Measurements from ENCODE around the gene ZDHHC17.
"Not testable (repeated sequence)": the region's sequence is repeated elsewhere in the genome, so short reads cannot be mapped to it uniquely, and the experiment has no call there.

The ZDHHC17 gene, protein sequence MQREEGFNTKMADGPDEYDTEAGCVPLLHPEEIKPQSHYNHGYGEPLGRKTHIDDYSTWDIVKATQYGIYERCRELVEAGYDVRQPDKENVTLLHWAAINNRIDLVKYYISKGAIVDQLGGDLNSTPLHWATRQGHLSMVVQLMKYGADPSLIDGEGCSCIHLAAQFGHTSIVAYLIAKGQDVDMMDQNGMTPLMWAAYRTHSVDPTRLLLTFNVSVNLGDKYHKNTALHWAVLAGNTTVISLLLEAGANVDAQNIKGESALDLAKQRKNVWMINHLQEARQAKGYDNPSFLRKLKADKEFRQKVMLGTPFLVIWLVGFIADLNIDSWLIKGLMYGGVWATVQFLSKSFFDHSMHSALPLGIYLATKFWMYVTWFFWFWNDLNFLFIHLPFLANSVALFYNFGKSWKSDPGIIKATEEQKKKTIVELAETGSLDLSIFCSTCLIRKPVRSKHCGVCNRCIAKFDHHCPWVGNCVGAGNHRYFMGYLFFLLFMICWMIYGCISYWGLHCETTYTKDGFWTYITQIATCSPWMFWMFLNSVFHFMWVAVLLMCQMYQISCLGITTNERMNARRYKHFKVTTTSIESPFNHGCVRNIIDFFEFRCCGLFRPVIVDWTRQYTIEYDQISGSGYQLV

DNA sequence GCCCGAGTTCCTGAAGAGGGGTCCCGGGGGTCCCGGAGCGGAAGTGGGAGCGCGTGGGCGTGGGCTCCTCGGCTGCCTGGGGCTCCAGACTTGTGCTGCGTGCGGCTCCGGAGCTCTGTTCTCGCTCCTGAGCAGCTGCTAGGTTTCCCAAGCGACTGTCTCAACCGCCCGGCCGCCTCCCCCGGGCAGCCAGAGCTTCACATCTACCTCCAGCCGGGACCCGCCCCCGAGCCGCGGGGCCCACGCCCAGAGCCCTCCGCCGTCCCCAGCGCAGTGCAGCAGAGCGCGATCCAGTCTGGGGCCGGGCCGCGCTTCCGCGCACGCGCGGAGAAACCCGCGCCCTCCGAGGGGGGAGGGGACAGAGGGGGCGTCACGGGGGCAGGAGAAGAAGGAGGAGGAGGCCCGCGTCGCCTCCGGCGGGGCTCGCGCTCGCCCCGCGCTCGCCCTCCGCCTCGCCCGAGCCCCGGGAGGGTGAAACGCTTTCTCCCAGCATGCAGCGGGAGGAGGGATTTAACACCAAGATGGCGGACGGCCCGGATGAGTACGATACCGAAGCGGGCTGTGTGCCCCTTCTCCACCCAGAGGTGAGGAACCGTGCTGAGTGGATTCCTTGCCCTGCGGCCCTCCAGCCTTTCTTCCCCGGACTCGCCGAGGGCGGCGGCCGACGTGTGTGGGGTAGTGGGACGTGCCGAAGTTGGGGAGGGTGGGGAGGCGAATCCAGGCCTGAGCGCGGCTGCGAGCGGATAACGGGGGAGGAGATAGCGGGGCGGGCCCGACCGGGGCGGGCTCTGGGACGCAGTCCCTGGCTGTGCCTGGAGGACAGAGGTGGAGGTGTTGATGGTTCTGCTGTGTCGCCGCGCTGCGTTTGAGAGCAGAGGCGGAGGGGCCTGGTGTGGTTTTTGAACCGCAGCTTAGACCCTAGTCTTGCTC is at the start of gene ZDHHC17:
Gene ZDHHC17, plus strand, starts transcription at position 370 of the 930 bp plus-strand sequence. Its CDS starts 122 bp downstream, at position 492.
- no peak for DNase-seq

DNA sequence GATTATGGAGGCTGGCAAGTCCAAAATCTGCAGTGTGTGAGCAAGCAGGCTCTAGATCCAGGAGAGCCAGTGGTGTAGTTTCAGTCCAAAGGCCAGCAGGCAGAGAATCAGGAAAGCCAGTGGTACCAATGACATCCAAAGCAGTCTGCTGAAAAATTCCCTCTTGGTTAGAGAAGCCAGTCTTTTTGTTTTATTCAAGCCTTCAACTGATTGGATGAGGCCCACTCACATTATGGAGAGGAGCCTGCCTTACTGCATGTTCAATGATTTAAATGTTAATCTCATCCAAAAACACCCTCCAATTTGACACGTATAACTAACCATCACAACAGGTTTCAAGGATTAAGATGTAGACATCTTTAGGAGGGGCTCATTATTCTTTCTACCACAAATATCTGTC is 49.5 kb upstream of the ZDHHC17 start:
- DNase-seq = no peak

DNA sequence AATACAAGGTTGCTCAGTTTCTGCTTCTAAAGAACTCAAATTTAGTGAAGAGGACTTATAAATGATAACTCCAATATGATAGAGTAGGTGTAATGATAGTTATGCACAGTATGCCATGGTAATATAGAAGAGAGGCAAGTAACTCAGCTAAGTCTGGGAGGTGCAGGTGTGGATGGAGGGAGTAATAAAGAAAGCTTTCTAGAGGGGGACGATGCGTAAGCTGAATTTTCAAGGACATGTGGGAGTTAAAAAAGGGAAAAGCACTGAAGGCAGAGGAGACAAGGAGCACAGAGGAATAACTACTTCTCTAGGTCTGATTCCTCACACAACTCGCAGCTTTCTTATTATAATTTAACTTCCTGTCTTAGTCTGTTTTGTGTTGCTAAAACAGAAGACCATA is 49.1 kb upstream of the ZDHHC17 start:
- DNase-seq = no peak

DNA sequence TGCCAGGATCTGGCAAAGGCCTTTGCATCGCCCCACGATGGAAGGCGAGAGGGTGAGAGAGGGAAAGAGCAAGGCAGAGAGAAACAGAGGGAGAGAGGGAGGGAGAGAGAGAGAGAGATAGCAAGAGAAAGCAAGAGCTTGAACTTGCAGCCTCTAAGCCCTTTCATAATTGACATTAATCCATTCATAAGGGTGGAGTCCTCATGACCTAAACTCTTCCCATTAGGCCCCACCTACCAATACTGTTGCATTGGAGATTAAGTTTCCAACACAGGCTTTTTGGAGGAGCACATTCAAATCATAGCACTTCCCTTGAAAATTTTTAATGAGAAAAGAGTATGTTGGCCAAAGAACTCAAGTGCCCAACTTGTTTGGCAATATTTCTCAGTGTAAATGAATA is 48.6 kb upstream of the ZDHHC17 start:
- DNase-seq = no peak

DNA sequence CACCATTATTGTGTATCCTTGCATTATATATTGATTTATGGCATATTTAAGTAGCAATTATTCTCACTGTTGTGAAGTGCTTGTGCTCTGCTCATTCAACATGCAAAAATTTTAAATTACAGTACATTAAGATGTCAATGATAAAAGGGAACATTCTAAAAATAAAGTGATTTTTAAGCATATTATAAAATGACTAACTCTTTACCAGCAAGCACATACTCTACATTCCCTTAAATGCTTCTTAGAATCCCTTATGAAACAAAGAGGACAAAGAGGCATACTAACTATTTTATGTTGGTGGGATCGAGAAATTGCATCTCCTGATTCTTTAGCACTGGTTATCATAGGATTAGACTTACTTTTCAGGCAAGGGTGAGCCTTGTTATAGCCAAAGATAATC is 46.6 kb upstream of the ZDHHC17 start:
- DNase-seq = no peak

DNA sequence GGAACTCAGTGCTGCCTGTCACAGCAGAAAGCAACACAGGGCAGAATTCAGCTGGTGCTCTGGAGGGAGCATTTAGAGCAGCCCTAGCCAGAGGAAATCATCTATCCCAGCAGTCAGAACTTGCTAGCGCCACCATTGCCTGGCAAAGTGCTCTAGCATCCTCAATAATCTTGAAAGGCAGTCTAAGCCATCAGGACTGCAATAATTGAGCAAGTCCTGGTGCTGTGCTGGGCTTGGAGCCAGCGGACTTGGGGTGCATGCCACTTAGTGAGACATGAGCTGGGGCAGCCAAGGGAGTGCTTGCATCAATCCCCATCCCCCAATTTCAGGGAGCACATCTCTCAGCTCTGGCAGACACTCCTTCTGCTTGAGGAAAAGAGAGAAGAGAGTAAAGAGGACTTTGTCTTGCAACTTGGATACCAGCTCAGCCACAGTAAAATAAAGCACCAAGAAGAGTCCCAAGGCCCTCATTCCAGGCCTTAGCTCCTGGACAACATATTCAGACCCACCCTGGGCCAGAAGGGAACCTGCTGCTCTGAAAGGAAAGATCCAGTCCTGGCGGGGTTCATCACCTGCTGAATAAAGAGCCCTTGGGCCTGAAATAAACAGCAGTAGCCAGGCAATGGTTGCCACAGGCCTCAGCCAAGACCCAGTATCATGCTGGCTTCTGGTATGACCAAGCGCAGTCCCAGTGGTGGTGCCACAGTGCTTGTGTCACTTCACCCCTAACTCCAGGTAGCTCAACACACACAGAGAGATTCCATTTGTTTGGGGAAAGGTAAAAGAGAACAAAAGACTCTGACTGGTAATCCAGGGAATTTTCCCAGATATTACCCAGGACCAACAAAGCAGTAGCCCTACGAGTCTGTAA is 44.5 kb upstream of the ZDHHC17 start:
- DNase-seq = no peak

DNA sequence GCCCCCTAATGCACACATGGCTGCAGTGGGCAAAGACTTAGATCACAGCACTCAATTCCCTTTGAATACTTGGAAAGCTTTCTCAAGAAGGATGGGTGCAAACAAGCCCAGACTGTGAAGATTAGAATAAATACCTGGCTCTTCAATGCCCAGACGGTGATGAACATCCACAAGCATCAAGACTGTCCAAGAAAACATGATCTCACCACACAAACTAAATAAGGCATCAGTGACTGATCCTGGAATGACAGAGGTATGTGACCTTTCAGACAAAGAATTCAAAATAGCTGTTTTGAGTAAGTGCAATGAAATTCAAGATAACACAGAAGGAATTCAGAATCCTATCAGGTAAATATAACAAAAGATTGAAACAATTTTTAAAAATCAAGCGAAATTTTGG is 43.8 kb upstream of the ZDHHC17 start:
- no peak for DNase-seq

DNA sequence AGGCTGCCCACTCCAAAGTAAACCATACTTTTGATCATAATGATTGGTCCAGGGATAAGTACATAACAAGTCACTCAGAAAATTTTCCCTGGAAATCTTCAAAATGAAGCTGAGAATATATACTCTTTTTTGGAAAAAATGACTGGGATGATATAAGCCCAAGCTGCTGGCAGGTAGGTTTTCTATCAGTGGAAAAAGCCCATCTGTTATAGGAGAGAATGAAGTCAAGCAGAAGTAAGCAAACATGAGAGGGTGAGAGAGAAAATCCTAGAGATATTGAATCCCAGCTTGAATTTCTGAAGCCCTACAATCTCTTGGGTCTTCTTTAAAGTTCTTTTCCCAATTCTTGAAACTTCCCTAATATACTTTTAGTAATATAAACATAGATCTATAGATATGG is 37.3 kb upstream of the ZDHHC17 start:
- no peak for DNase-seq

DNA sequence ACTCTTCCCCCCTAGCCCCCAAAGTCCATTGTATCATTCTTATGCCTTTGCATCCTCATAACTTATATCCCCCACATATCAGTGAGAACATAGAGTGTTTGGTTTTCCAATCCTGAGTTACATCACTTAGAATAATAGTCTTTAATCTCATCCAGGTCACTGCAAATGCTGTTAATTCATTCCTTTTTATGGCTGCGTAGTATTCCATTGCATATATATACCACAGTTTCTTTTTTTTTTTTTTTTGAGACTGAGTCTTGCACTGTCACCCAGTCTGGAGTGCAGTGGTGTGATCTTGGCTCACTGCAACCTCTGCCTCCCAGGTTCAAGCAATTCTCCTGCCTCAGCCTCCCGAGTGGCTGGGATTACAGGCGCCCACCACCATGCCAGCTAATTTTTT is 31.7 kb upstream of the ZDHHC17 start:
- not testable (repeated sequence) for DNase-seq

DNA sequence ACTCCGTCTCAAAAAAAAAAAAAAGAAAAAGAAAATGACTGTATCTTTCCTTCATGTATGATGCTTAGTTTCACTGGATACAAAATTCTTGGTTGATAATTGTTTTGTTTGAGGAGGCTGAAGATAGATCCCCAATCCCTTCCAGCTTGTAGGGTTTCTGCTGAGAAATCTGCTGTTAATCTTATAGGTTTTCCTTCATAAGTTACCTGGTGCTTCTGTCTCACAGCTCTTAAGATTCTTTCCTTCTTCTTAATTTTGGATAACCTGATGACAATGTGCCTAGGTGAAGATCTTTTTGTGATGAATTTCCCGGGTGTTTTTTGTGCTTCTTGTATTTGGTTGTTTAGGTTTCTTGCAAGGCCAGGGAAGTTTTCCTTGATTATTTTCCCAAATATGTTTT is 26.2 kb upstream of the ZDHHC17 start:
- DNase-seq = not testable (repeated sequence)

DNA sequence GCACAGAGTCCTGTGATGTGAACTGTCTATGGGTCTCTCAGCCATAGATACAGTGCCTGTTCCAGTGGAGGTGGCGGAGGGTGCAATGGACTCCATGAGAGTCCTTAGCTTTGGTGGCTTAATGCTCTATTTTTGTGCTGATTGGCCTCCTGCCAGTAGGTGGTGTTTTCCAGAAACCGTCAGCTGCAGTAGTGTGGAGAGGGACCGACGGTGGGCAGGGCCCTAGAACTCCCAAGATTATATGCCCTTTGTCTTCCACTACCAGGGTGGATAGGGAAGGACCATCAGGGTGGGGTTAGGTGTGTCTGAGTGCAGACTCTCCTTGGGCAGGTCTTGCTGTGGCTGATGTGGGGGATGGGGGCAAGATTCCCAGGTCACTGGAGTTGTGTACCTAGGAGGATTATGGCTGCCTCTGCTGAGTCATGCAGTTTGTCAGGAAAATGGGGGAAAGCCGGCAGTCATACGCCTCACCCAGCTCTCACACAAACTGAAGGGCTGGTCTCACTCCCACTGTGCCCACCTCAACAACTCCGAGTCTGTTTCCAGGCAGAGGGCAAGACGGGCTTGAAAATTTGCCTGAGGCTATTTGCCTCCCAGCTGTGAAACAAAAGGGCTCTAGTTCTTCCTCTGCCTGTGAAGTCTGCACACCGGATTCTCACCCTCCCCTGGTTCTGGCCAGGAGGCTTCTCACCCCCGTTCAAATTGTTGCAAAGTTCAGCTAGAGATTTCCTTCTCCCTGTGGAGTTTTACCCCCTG is 24.9 kb upstream of the ZDHHC17 start:
- no peak for DNase-seq

DNA sequence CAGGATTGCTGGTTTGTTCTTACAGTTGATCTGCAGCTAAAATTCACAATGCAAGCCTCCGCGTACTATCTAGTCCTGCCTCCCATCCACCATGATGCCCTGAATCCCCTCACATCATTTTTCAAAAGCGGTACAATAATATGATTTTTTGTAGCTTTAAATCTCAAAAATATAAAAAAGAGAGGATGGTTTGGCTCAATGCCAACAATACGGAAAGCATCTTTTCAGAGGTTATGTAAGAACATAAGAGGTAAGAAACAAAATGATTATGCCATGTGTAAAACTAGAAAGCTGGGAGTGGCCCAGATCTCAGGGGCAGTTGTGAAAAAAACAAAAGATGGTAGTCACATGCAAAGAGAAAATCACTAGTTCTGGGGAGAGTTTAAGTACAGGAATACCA is 24.0 kb upstream of the ZDHHC17 start:
- DNase-seq = no peak

DNA sequence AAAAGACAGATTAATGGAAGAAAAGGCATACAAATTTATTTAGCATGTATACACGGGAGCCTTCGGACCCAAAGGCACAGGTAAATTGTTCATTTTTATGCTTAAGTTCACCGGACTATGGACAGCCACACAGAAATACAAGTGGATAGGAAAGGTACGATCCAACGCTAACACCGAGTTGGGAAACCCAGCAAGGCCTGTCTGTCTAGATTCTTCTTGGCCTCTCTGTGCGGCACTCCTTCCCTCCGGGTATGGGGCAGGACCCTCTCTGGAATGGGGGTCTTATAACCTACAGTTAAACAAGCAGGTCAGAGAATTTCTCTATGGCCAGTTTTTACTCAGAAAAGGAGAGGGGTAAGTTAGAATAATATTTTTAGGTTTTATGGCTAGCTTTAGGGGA is 23.4 kb upstream of the ZDHHC17 start:
- no peak for DNase-seq

DNA sequence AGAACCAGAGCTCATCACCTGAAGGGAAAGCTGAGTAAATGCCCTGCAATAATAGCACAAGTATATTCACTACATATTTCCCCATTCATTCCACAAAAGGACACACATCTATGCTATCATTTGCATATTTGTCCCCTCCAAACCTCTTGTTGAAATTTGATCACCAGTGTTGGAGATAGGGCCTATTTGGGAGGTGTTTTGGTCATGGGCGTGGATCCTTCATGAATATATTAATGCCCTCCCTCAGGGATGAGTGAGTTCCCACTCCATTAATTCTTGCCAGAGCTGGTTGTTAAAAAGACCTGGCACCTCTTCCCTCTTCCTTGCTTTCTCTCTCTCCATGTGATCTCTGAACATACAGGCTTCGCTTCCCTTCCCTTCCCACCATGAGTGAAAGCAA is 18.6 kb upstream of the ZDHHC17 start:
- DNase-seq = no peak

DNA sequence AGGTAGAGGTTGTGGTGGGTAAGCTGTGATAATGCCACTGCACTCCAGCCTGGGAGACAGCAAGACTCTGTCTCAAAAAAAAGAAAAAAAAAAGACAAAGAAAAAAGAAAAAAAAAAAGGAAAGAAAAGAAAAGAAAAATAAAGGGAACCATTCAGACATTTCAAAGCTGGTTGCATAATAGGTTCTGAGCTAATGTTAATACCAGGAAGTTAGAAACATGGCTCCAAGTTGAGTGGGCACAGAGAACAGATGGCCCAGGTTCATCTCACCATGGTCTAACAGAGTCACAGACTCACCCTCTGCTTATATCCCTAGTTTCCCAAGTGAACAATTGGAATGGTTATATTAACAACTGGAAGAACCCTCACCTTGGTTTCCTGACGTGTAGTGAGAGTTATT is 17.4 kb upstream of the ZDHHC17 start:
- no peak for DNase-seq

DNA sequence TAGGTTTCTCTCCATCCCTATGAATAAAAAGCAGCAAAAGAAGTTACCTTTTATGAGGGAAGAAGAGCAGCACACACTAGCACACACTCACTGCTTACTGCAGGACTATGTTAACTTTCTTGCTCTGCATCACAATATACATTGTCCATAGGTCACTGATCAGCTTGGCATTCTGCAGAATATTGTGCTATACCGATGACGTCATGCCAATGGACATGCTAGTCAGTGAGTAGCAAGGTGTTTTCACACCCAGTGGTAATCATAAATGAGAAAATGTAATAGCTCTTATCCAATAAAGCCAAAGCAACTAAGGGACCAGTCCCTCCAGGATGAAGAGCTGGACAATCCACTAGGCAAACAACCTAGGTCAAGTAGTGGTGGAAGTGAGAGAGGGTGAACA is 16.7 kb upstream of the ZDHHC17 start:
- no peak for DNase-seq

DNA sequence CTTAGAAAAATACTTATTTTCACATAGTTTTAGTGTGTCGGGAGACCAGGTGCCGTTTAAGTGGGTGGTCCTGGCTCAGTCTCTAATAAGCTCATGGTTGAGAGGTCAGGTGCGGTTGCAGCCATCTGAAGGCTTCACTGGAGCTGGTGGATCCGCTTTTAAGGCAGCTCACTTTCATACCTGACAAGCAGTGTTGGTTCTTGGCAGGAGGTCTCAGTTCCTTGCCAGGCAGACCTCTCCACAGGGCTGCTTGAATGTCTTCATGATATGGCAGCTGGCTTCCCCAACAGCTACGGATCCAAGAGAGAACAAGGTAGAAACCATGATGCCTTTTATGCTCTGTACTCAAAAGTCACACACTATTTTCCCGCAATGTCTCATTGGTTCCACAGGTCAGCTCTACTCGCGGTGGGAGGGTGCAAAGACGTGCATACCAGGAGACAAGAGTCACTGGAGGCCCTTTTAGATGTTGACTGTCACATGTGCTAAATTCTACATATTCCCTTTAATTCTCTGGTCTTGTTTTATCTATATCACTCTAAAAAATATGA is 8.0 kb upstream of the ZDHHC17 start:
- no peak for DNase-seq

DNA sequence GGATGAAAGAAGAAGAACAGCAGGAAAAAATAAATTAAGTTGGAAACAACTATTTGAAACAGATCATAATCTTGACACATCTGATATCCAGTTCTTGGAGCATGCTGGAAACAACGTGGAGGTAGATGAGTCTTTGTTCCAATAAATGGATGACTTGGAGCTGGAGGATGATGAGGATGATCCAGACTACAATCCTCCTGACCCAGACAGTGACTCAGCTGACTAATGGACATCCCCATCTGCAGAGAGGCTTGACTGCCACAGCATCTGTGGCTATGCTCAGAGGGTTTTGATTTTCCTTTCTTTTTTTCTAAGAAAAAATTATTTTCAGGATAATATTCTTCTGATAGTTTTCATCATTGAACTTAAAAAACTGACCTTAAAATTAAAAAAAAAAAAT is 6.2 kb upstream of the ZDHHC17 start:
- DNase-seq = no peak

DNA sequence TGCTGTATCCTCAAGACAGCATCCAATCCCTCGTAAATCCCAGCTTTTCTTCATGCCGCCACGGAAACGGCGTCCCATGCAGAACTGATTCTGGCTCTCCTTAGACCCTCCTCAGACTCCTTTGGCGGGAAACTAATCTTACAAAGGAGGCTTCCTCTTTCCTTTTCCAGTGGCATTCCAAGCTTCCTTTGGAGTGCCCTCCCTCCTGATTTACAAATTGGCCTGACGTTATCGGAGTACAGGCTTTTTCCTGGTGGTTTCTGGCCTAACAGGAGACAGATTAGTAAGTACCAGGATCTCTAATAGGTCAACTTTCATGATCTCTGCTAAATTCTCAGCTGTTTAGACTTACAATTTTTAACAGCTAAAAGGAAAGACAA is 1.3 kb upstream of the ZDHHC17 start:
- no peak for DNase-seq

DNA sequence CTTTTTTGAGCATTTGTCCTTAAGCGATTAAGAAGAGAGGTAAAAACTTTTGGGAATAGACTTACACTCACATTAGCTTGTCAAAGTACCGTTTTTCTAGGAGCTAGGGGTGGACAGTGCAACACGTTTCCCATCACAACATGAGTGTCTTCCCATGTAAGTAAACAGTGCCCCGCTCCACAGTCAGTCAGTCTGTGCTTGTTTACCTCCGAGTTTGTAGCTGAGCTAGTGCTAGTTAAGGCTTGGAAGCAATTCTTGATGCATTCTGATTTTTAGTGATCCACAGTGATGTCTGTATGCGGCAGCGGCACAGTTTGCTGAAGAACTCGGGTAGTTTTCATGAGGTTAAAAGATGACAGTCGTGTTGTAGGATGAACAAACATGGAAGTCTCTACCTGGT is 941 bp downstream of the ZDHHC17 start:
- DNase-seq = no peak

DNA sequence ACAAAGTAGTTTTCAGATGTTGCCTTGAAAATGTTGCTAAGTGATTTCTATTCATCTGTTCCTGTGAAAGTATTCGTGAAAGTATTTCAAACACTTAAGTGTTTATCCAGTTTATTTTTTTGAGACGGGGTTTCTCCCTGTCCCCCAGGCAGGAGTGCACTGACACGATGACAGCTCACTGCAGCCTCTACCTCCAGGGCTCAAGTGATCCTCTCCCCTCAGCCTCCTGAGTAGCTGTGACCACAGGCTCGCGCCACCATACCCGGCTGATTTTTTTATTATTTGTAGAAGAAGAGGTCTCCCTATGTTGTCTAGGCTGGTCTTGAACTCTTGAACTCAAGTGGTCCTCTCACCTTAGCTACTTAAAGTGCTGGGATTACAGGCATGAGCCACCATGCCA is 1.7 kb downstream of the ZDHHC17 start:
- DNase-seq = no peak

DNA sequence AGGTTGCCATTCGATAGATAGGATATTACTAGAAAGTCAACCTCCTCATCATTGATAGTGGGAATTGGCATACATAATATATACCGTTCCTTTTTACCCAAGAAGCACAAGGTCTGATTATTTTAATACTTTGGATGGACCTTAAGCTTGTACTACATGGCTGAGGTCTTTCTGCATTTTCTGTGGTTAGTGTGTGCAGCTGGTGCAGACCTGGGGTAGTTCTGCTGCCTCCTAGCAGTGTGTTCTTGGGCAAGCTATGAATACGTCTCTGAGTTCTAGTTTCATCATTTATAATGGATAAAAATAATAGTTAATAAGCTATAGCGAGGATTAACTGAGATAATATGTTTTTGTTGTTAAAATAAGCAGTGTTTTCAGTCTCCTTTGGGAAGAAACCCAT is 2.2 kb downstream of the ZDHHC17 start:
- DNase-seq = no peak

Measured in GOT3 (cell line).